PC-3 (cell line): ENCODE measurements around the gene PFKL.

Source experiments
- EZH2 ChIP-seq: fragments of 300-600 bp; sonication (generic); IDR thresholded peaks from one replicate; pipeline ENCODE4 v1.6.1; 2017; ENCODE audit warnings: antibody characterized with exemption, mild to moderate bottlenecking, low read length; ENCODE audit not compliant: unreplicated experiment
- EZH2phosphoT487 ChIP-seq: fragments of 300-600 bp; sonication (generic); IDR thresholded peaks from 2 replicates; pipeline ENCODE4 v1.6.1; 2018; ENCODE audit warnings: mild to moderate bottlenecking, antibody characterized with exemption, low read length, borderline replicate concordance
- TF ChIP-seq, protein P1 (sequence below): fragments of 300-600 bp; sonication (generic); conservative IDR thresholded peaks from 2 replicates; pipeline ENCODE4 v1.5.1; 2017; ENCODE audit warnings: antibody characterized with exemption, low read depth, mild to moderate bottlenecking, low read length

DNA sequence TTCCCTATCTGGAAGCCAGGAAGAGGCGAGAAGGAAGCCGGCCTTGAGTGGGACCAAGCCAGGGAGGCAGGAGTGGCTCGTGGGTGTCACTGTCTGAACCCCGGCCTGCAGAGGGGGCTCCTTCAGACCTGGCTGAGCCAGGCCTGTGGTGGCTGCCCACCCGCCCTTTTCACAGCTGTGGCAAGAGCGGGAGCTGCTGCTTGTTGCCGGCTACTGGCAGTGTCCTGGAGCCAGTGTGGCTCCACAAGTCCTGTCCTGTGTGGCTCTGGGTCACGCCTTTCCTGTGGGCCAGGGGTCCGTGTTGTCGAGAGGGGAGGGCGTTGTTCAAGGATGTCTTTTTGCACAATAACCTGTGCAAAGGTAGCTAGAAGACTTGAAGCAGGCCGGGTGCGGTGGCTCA lies 1.3 kb downstream of the PFKL start:
- TF ChIP-seq, protein P1, sequence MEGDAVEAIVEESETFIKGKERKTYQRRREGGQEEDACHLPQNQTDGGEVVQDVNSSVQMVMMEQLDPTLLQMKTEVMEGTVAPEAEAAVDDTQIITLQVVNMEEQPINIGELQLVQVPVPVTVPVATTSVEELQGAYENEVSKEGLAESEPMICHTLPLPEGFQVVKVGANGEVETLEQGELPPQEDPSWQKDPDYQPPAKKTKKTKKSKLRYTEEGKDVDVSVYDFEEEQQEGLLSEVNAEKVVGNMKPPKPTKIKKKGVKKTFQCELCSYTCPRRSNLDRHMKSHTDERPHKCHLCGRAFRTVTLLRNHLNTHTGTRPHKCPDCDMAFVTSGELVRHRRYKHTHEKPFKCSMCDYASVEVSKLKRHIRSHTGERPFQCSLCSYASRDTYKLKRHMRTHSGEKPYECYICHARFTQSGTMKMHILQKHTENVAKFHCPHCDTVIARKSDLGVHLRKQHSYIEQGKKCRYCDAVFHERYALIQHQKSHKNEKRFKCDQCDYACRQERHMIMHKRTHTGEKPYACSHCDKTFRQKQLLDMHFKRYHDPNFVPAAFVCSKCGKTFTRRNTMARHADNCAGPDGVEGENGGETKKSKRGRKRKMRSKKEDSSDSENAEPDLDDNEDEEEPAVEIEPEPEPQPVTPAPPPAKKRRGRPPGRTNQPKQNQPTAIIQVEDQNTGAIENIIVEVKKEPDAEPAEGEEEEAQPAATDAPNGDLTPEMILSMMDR = no peak
- TF ChIP-seq EZH2phosphoT487 (no peak), EZH2 (no peak)
